Measurements from ENCODE around the gene MYADML2. TPM values are rescaled to one million over a fixed set of nuclear protein-coding genes. Genes with fewer than 3 reads are reported as not detected.

The MYADML2 gene
- total and polyA plus RNA-seq, 11 donors = 0.19 to 11.2 (median 3.9) TPM

DNA sequence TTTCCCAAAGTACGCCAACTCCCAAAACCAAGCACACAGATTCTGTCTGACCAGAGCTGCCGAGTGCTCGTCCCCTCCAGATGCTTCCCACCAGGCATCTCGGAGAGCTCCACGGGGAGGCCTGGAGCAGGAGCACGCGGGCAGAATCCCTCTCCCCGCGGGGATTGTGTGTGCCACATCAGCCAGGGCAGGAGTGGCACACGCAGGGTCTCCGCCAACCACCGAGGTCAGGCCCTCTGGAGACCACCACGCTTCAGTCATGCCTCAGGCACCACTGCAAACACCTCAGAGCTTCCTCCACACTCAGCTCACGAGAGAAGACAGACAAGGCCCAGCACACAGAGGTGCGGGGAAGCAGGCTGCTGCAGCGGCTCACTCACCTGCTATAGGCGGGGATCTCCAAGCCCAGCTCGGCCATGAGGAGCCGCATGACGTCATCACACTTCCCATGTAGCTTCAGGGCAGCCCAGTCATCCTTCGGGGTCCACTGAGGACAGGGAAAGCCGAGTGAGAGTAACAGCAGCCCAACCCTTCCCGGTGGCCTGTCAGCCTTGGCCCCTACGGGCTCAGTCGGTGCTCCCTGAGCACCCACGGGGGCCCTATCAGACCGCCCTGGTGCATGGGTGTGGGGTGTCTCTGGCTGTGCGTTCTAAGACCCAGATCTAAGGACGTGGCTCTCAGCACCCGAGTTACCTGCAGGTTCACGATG is 33.5 kb downstream of the MYADML2 start:
- H3K4me3 ChIP-seq = no peak overlapping the region
- intact Hi-C loops (cut with DNase I) = no loop called here
- no peaks in the 10 kb centered on the region for H3K27me3 ChIP-seq
- peaks cover 5 to 49% (median 33%) of the 10 kb centered on the region in 12 donors for H3K4me1 ChIP-seq
- DNase-seq (no peak), ATAC-seq (no peak)
- H3K27ac ChIP-seq = no peak overlapping the region
- TF ChIP-seq, protein P1, sequence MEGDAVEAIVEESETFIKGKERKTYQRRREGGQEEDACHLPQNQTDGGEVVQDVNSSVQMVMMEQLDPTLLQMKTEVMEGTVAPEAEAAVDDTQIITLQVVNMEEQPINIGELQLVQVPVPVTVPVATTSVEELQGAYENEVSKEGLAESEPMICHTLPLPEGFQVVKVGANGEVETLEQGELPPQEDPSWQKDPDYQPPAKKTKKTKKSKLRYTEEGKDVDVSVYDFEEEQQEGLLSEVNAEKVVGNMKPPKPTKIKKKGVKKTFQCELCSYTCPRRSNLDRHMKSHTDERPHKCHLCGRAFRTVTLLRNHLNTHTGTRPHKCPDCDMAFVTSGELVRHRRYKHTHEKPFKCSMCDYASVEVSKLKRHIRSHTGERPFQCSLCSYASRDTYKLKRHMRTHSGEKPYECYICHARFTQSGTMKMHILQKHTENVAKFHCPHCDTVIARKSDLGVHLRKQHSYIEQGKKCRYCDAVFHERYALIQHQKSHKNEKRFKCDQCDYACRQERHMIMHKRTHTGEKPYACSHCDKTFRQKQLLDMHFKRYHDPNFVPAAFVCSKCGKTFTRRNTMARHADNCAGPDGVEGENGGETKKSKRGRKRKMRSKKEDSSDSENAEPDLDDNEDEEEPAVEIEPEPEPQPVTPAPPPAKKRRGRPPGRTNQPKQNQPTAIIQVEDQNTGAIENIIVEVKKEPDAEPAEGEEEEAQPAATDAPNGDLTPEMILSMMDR (IDR thresholded peaks at IDR 0.05) = no peak
- TF ChIP-seq POLR2A (IDR thresholded peaks at IDR 0.05) = no peak
- peaks cover 0 to 47% (median 35%) of the 10 kb centered on the region in 9 donors for H3K36me3 ChIP-seq
- WGBS, 4 donors = 92 to 95% (median 95%) methylated on average over 15 to 31 of the region's 31 CpGs
- H3K9me3 ChIP-seq = no peaks in the 10 kb centered on the region

DNA sequence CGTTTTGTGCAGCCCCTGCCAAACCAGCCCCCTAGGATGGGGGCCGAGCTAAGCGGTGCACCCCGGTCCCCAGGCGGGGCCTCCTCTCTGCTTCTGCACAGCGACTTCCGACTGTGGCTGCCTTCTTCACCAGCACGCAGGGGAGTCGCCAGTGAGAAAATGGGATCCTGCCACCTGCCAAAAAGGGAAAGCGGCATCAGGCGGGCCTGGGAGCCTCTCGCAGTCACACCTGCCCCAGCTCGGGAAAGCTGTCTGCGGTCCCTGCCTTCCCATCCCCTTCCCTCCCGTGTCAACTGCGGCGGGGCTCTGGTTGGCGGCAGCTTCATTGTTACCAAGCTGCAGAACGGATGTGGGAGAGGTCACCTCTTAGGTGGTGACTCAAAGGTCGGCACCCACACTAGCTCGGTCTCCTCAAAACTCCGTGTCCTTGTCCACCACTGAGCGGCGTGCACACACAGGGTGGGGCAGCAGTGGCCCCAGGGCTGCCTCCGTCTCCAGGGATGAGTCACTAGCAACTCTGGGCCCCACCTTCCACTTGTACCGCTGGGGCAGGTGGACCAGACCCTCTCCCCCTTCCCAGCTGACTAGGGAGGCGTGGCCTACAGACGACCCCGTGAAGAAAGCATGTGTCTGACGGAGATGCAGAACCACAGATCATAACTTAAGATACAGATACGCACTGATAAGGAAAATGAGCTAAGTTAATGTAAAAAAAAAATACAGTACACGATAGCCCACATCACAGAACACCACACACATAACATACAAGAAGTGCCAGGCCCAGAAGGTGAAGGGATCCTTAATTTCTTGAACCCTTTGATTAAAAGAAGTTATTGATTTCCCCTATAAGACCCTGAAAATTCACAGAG is 34.4 kb downstream of the MYADML2 start:
- Histone ChIP-seq H3K36me3 (peaks cover 0 to 56% (median 38%) of the 10 kb centered on the region in 9 donors), H3K27ac (no peak overlapping the region), H3K4me3 (no peak overlapping the region), H3K9me3 (no peaks in the 10 kb centered on the region), H3K27me3 (no peaks in the 10 kb centered on the region), H3K4me1 (peaks cover 5 to 44% (median 28%) of the 10 kb centered on the region in 12 donors)
- intact Hi-C loops (cut with DNase I) = no loop called here
- ATAC-seq (no peak), DNase-seq (no peak)
- 94% methylated on average over 22 to 32 of the region's 32 CpGs for WGBS, 4 donors
- TF ChIP-seq, protein P1 (IDR thresholded peaks at IDR 0.05) = no peak
- TF ChIP-seq POLR2A (IDR thresholded peaks at IDR 0.05) = no peak

DNA sequence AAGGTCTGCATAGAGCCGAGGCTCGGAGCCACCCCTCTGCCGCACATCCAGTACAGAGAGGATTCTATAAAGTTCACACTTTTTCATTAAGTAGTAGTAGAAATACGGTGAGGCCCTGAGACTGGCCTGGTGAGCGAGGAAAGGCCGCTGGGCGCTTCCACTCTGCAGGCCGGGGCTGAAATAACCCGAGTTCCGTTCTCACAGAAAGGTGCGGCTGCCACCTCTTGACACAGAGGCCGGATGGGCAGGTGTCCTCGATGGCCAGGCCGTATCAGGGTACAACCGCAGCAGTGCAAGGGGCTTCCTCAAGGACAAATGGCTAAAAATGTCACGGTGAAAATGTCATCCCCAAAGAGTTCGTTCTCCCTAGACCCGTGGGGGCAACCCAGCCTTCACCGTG is 35.1 kb downstream of the MYADML2 start:
- H3K27ac ChIP-seq = peak overlapping the region in 5 of 12 donors; percentile 6 to 83 (median 62)
- TF ChIP-seq, protein P1 (IDR thresholded peaks at IDR 0.05) = no peak
- no peak for TF ChIP-seq POLR2A (IDR thresholded peaks at IDR 0.05)
- peaks cover 0 to 62% (median 38%) of the 10 kb centered on the region in 9 donors for H3K36me3 ChIP-seq
- ATAC-seq = no peak
- H3K9me3 ChIP-seq = no peaks in the 10 kb centered on the region
- no peaks in the 10 kb centered on the region for H3K27me3 ChIP-seq
- DNase-seq = no peak
- WGBS, 4 donors = 87 to 92% (median 89%) methylated on average over 15 to 19 of the region's 19 CpGs
- H3K4me3 ChIP-seq = peak overlapping the region in 7 of 12 donors; percentile 15 to 98 (median 31)
- intact Hi-C loops (cut with DNase I) = loop anchor here in 1 of 10 donors (1.0 kb wide), 1 partner anchor 21 kb away; the partner anchor contains the start of genes ALYREF and ANAPC11
- peaks cover 5 to 37% (median 23%) of the 10 kb centered on the region in 12 donors for H3K4me1 ChIP-seq
